Thoracic aorta (tissue), 2 donors: Measurements from ENCODE around the gene GALNT11. TPM values are rescaled to one million over a fixed set of nuclear protein-coding genes. Genes with fewer than 3 reads are reported as not detected.

Experiments used
- ATAC-seq: fragments of 150-250 bp; one replicate; pipeline ENCODE4 v1.8.0; 2017; ENCODE audit warnings: low read depth; ENCODE audit not compliant: insufficient number of reproducible peaks, low FRiP score
- DNase-seq: peaks from one replicate; pipeline ENCODE4 v3.0.0-alpha.2; 2020; ENCODE audit warnings: low spot score
- H3K27ac ChIP-seq, 2 donors: fragments of 200-600 bp; sonication (generic); 1 replicate in 1 of 2; 2 replicates in 1 of 2; pipeline ENCODE4 v1.5.1; 2016; ENCODE audit warnings: mild to moderate bottlenecking in 2 of 2, moderate library complexity in 2 of 2
- H3K27me3 ChIP-seq: fragments of 200-600 bp; sonication (generic); replicated peaks from 2 replicates; pipeline ENCODE4 v1.6.0; 2016; ENCODE audit warnings: mild to moderate bottlenecking; ENCODE audit not compliant: insufficient read depth
- H3K36me3 ChIP-seq: fragments of 200-600 bp; sonication (generic); one replicate; pipeline ENCODE4 v1.5.1; 2016
- H3K4me1 ChIP-seq, 2 donors: fragments of 200-600 bp; sonication (generic); 1 replicate in 1 of 2; 2 replicates in 1 of 2; pipeline versions ENCODE4 v1.5.1 to v1.6.0; 2016; ENCODE audit warnings: low read depth in 2 of 2, mild to moderate bottlenecking in 1 of 2; ENCODE audit not compliant: control insufficient read depth in 1 of 2
- H3K4me3 ChIP-seq: fragments of 200-600 bp; sonication (generic); 2 replicates; pipeline ENCODE4 v1.5.1; 2016; ENCODE audit warnings: mild to moderate bottlenecking
- H3K9me3 ChIP-seq: fragments of 200-600 bp; sonication (generic); 2 replicates; pipeline ENCODE4 v1.5.1; 2016
- total RNA-seq, 2 donors: library from RNA; depleted of rRNA; stranded (reverse); fragments of >200 nt; gene quantifications; one replicate each; pipeline versions ENCODE4 v1.1.0 to v1.2.3, GENCODE V29; 2016
- TF ChIP-seq, protein P1 (sequence below): fragments of 200-600 bp; sonication (generic); IDR thresholded peaks from one replicate; pipeline ENCODE4 v1.5.1; 2019; ENCODE audit warnings: antibody characterized with exemption

GALNT11 gene
- total RNA-seq, 2 donors from 2014 or later = 30.1 to 47.7 TPM

DNA sequence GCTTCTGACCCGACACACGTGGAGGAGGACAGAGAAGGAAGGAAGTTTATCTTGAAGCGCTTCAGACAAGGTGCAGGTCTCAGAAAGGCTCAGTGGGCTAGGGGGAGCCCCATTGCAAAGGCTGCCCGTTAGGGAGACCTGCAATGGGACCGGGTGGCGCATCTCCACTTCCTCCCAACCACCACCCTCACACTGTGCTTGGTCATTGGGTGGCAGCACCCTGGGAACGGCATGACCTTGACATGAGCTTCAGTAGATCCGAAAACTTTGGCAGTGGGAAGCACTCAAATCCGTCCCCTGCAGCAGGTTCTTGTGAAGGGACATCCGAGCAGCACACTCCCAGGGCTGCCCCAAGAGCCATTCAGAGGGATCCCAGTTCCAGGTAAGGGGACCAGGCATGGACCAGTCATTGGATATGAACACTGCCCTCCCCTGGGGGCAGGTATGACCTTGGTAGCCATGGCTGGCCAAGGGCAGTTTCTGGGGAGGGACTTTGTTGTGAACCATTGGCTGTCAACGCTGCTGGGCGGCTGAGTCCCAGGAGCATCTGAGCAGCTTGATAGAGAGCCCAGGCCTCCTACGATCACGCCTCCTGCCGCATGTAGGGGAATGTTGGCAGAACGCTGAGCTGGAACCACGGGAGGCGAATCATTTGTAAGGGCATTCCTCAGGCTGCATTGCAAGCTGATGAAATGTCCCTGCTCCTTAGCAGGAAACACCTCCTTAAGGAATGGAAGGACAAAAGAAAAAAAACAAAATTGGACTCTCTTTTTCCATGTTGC, 37.5 kb upstream of the GALNT11 start:
- no peak for DNase-seq
- Histone ChIP-seq H3K27me3 (no peaks in the 10 kb centered on the region), H3K9me3 (no peaks in the 10 kb centered on the region), H3K27ac (no peak overlapping the region), H3K36me3 (no peaks in the 10 kb centered on the region), H3K4me3 (no peak overlapping the region), H3K4me1 (no peaks in the 10 kb centered on the region)
- TF ChIP-seq, protein P1, sequence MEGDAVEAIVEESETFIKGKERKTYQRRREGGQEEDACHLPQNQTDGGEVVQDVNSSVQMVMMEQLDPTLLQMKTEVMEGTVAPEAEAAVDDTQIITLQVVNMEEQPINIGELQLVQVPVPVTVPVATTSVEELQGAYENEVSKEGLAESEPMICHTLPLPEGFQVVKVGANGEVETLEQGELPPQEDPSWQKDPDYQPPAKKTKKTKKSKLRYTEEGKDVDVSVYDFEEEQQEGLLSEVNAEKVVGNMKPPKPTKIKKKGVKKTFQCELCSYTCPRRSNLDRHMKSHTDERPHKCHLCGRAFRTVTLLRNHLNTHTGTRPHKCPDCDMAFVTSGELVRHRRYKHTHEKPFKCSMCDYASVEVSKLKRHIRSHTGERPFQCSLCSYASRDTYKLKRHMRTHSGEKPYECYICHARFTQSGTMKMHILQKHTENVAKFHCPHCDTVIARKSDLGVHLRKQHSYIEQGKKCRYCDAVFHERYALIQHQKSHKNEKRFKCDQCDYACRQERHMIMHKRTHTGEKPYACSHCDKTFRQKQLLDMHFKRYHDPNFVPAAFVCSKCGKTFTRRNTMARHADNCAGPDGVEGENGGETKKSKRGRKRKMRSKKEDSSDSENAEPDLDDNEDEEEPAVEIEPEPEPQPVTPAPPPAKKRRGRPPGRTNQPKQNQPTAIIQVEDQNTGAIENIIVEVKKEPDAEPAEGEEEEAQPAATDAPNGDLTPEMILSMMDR = no peak
- ATAC-seq = no peak

DNA sequence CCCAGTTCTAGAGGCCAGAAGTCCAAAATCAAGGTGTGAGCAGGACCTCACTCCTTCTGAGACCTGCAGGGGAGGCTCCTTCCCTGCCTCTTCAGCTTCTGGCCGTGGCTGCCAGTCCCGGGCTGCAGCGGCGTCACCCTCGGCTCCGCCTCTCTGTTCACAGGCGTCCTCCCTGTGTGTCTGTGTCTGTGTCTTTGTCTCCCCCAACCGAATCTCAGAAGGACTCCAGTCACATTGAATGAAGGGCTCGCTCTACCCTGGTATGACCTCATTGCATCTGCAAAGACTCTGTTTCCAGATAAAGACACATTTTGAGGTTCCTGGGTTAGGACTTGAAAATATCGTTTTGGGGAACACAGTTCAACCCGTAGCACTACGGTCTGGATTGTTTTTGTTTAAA, 33.1 kb upstream of the GALNT11 start:
- ATAC-seq (no peak), DNase-seq (no peak)
- Histone ChIP-seq H3K36me3 (no peaks in the 10 kb centered on the region), H3K9me3 (no peaks in the 10 kb centered on the region), H3K27ac (no peak overlapping the region), H3K4me3 (no peak overlapping the region), H3K4me1 (no peaks in the 10 kb centered on the region), H3K27me3 (no peaks in the 10 kb centered on the region)
- TF ChIP-seq, protein P1 = no peak

DNA sequence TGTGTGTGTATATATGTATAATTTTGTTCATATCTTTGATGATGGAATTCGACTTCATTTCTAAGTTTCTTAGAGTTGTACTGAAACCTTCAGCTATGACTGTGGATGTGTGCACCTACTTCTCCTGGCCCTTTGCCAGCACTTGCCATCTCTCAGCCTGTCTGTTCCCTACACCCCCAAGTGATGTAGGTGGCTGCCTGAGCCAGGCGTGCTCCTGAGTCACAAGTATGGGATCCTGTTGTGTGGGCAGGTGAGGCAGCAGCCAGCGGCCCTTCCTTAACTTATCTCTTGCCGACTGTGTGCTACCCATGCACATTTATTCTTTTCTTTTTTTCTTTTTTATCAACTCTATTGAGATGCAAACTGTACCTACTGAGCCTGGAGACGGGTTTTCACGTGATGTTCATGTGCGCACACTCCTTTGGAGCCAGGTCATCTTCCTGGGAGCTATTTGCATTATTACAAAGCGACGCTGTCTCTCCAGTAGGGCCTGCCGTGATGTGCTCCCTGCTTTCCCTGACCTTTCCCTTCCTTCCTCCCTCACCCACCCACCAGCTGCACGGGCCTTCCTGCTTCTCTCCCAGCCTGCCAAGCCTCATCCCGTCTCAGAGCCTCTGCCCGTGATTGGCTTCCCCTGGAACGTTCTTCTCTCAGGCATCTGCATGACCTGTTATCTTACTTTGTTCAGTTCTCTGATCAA, 31.3 kb upstream of the GALNT11 start:
- Histone ChIP-seq H3K4me1 (no peaks in the 10 kb centered on the region), H3K36me3 (no peaks in the 10 kb centered on the region), H3K27me3 (no peaks in the 10 kb centered on the region), H3K27ac (no peak overlapping the region), H3K4me3 (no peak overlapping the region), H3K9me3 (no peaks in the 10 kb centered on the region)
- TF ChIP-seq, protein P1 = no peak
- DNase-seq = no peak
- no peak for ATAC-seq

DNA sequence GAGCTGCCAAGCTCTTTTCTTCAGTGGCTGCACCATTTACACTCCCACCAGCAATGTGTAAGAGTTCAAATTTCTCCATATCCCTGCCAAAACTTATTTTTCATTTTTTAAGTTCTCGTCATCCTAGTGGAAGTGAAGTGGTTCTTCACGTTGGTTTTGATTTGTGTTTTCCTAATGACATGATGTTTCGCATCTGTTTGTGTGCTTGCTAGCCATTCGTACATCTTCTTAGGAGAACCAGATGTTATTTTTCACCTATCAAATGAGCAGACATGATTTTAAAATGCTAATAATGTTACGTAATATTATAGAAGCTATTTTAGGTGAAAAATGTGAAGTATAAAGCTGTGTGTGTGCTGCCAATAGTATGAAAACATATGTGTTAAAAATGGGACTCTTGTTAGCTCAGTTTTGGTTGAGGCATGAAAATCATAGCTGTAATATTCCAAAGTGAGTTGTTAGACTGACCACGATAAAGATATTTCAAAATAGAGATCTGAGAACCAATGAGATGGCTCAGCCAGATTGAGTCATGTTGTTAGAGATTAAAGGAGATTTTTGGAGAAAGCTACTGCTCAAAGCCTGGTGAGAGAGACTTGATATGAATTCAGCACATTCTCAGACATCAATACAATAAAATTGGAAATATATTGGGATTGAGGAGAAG, 25.9 kb upstream of the GALNT11 start:
- TF ChIP-seq, protein P1 = no peak

DNA sequence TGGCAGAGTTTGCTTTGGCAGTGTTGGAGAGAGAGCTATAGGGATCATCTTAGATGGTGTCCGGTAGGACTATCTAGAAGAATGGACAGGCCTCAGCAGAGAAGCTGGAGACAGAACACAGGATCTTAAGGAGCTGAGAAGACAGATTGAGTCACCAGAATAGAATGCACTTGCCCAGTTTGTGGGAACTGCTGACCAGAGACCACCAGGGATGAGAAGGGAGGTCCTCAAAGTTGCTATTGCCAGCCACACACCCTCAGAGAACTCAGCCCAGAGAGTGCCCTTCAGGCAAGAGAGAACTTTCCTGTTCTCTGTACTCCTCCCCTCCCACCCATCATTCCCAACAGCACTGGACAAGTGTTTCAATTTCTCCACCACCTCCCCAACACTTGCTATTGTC, 25.3 kb upstream of the GALNT11 start:
- Histone ChIP-seq H3K9me3 (no peaks in the 10 kb centered on the region), H3K27me3 (no peaks in the 10 kb centered on the region), H3K27ac (no peak overlapping the region), H3K36me3 (no peaks in the 10 kb centered on the region), H3K4me1 (no peaks in the 10 kb centered on the region), H3K4me3 (no peak overlapping the region)
- TF ChIP-seq, protein P1 = no peak
- DNase-seq (no peak), ATAC-seq (no peak)

More for the DNA sequence above, 25.9 kb upstream of the GALNT11 start:
- H3K4me1 ChIP-seq = no peaks in the 10 kb centered on the region
- no peaks in the 10 kb centered on the region for H3K36me3 ChIP-seq
- no peak for DNase-seq
- no peaks in the 10 kb centered on the region for H3K9me3 ChIP-seq
- ATAC-seq = no peak
- H3K27ac ChIP-seq = no peak overlapping the region
- H3K27me3 ChIP-seq = no peaks in the 10 kb centered on the region
- no peak overlapping the region for H3K4me3 ChIP-seq
